Measurements from ENCODE around the gene PLXND1.

GRCh38 chr3:129576514-129577352, 29.7 kb downstream of the PLXND1 start:
- TF ChIP-seq CTCF (IDR thresholded peaks at IDR 0.05): no peak
- no peak for TF ChIP-seq POLR2A (IDR thresholded peaks at IDR 0.05)
